HCT116 (cell line): ENCODE data around the gene CCDC138. TPM values are rescaled to one million over a fixed set of nuclear protein-coding genes. Genes with fewer than 3 reads are reported as not detected.

Source experiments
- ATAC-seq: fragments of 200-7000 bp; cut with Tn5 transposase; 2 replicates; pipeline ENCODE4 v1.9.1; 2020; ENCODE audit warnings: mild to moderate bottlenecking, moderate library complexity
- BruUV-seq: library from RNA; stranded (reverse); fragments of 400-500 nt; replicated peaks from 2 replicates; lab custom pipeline; 2021; lab: Mats Ljungman, UMichigan
- CTCF ChIA-PET: fragments of 300-600 bp; sonication (Branson Sonifier 250); formaldehyde crosslinking; loops from one replicate; lab custom pipeline; 2021; ENCODE audit warnings: antibody characterized with exemption; lab: Charles Lee
- POLR2A ChIA-PET: fragments of 300-600, 350-600 bp; sonication (Branson Sonifier 250); formaldehyde crosslinking; loops from one replicate; lab custom pipeline; 2021; ENCODE audit warnings: antibody characterized with exemption; lab: Charles Lee
- RAD21 ChIA-PET, 2 experiments: fragments of 300-600 bp; sonication (Branson Sonifier 250); formaldehyde crosslinking; loops; one replicate each; lab custom pipeline; 2023; ENCODE audit warnings: low total read pairs in 2 of 2; ENCODE audit not compliant: uncharacterized antibody in 2 of 2, unreplicated experiment in 2 of 2, low non-redundant PET in 1 of 2; lab: Charles Lee
- DNase-seq: peaks from one replicate; pipeline ENCODE4 v3.0.0-alpha.2; 2010; ENCODE audit warnings: low read depth, low spot score
- H2AFZ ChIP-seq: fragments of 200-600 bp; shearing (Covaris generic), sonication (generic); 2 replicates; pipeline ENCODE4 v1.6.1; 2017; ENCODE audit warnings: low read depth, mixed run types, mixed read lengths, antibody characterized with exemption, low read length; ENCODE audit not compliant: poor library complexity, severe bottlenecking
- H3K27ac ChIP-seq: 2 replicates; pipeline ENCODE4 v1.5.1; 2012; ENCODE audit warnings: low read depth, low read length
- H3K27me3 ChIP-seq: fragments of 200-600 bp; sonication (generic); 2 replicates; pipeline ENCODE4 v1.6.1; 2016; ENCODE audit warnings: mixed run types, low read length, mixed read lengths; ENCODE audit not compliant: insufficient read depth
- H3K36me3 ChIP-seq, 2 experiments: fragments of 200-500 bp in 1 of 2; fragments of 200-600 bp in 1 of 2; sonication (Bioruptor generic) in 1 of 2; sonication (generic) in 1 of 2; 2 replicates each; pipeline versions ENCODE4 v1.5.1 to v1.6.1; 2014 to 2016; ENCODE audit warnings: low read length in 2 of 2, inconsistent platforms in 1 of 2, mixed read lengths in 1 of 2, mixed run types in 1 of 2; ENCODE audit not compliant: insufficient read depth in 2 of 2, control insufficient read depth in 1 of 2
- H3K4me1 ChIP-seq, 2 experiments: fragments of 200-600 bp in 1 of 2; sonication (generic) in 1 of 2; 2 replicates each; pipeline versions ENCODE4 v1.5.1 to v1.6.1; 2012 to 2017; ENCODE audit warnings: low read length in 2 of 2, inconsistent platforms in 1 of 2, mild to moderate bottlenecking in 1 of 2, mixed read lengths in 1 of 2, mixed run types in 1 of 2, moderate library complexity in 1 of 2; ENCODE audit not compliant: insufficient read depth in 2 of 2, control insufficient read depth in 1 of 2
- H3K4me2 ChIP-seq: fragments of 200-600 bp; sonication (generic); 2 replicates; pipeline ENCODE4 v1.6.1; 2017; ENCODE audit warnings: mixed run types, low read length, mixed read lengths
- H3K4me3 ChIP-seq, 2 experiments: fragments of 200-600 bp in 1 of 2; sonication (generic) in 1 of 2; replicated peaks in 1 of 2; 2 replicates each; pipeline ENCODE4 v1.5.1; 2011 to 2016; ENCODE audit warnings: low read length in 2 of 2, control low read depth in 1 of 2, low read depth in 1 of 2, mild to moderate bottlenecking in 1 of 2, mixed read lengths in 1 of 2, mixed run types in 1 of 2
- H3K79me2 ChIP-seq: fragments of 200-600 bp; sonication (generic); 2 replicates; pipeline ENCODE4 v1.6.1; 2017; ENCODE audit warnings: mild to moderate bottlenecking, mixed run types, low read length, moderate library complexity, mixed read lengths; ENCODE audit not compliant: insufficient read depth
- H3K9ac ChIP-seq: fragments of 200-600 bp; sonication (generic); 2 replicates; pipeline ENCODE4 v1.6.1; 2016; ENCODE audit warnings: low read length, mixed read lengths
- H3K9me2 ChIP-seq: fragments of 200-600 bp; sonication (generic), shearing (Covaris generic); 2 replicates; pipeline ENCODE4 v1.6.1; 2017; ENCODE audit warnings: mixed run types, mild to moderate bottlenecking, moderate library complexity; ENCODE audit not compliant: insufficient read depth
- H3K9me3 ChIP-seq, 2 experiments: fragments of 200-500 bp in 1 of 2; fragments of 200-600 bp in 1 of 2; sonication (Bioruptor generic) in 1 of 2; sonication (generic) in 1 of 2; 2 replicates each; pipeline ENCODE4 v1.6.1; 2014 to 2017; ENCODE audit warnings: low read length in 2 of 2, mixed read lengths in 2 of 2, inconsistent platforms in 1 of 2, low read depth in 1 of 2, mild to moderate bottlenecking in 1 of 2, mixed run types in 1 of 2, moderate library complexity in 1 of 2; ENCODE audit not compliant: control insufficient read depth in 1 of 2, insufficient read depth in 1 of 2
- H4K20me1 ChIP-seq: fragments of 200-600 bp; sonication (generic), shearing (Covaris generic); 2 replicates; pipeline ENCODE4 v1.6.1; 2017; ENCODE audit warnings: mixed run types, mild to moderate bottlenecking, moderate library complexity; ENCODE audit not compliant: insufficient read depth
- ATF3 ChIP-seq: IDR thresholded peaks from 2 replicates; pipeline ENCODE4 v1.6.1; 2012
- CBX3 ChIP-seq: IDR thresholded peaks from 2 replicates; pipeline ENCODE4 v1.6.1; 2012; ENCODE audit warnings: low read depth
- CEBPB ChIP-seq: IDR thresholded peaks from 2 replicates; pipeline ENCODE4 v1.6.1; 2012; ENCODE audit warnings: low read depth
- EGR1 ChIP-seq: IDR thresholded peaks from 2 replicates; pipeline ENCODE4 v1.6.1; 2012; ENCODE audit warnings: low read depth
- ELF1 ChIP-seq: IDR thresholded peaks from 2 replicates; pipeline ENCODE4 v1.6.1; 2012; ENCODE audit warnings: low read depth, borderline replicate concordance
- POLR2A ChIP-seq: IDR thresholded peaks from 2 replicates; pipeline ENCODE4 v1.7.0; 2011; ENCODE audit warnings: borderline replicate concordance; ENCODE audit not compliant: insufficient read depth, insufficient read length; ENCODE audit errors: extremely low read depth
- POLR2AphosphoS5 ChIP-seq: IDR thresholded peaks from 2 replicates; pipeline ENCODE4 v1.6.1; 2011; ENCODE audit warnings: mild to moderate bottlenecking, low read depth, low read length, moderate library complexity
- RAD21 ChIP-seq: IDR thresholded peaks from 2 replicates; pipeline ENCODE4 v1.6.1; 2012; ENCODE audit warnings: low read depth, mild to moderate bottlenecking
- SIN3A ChIP-seq: IDR thresholded peaks from 2 replicates; pipeline ENCODE4 v1.6.1; 2012; ENCODE audit warnings: low read depth
- ZNF274 ChIP-seq: fragments of 200-500 bp; sonication (Bioruptor generic); IDR thresholded peaks from 2 replicates; pipeline ENCODE4 v1.6.1; 2014; ENCODE audit warnings: mild to moderate bottlenecking, low read depth, low read length, inconsistent platforms
- intact Hi-C: fragments of 100-400 bp; cut with micrococcal nuclease; formaldehyde crosslinking; loops from 2 replicates; pipeline ENCODE4 v1.10.0; 2022
- total RNA-seq: library from RNA; stranded (reverse); gene quantifications from one replicate; pipeline ENCODE4 v1.2.1, GENCODE V29; 2021; ENCODE audit not compliant: unreplicated experiment
- TF ChIP-seq, protein P1 (sequence below), 3 experiments: fragments of 200-600 bp in 1 of 3; sonication (generic) in 1 of 3; IDR thresholded peaks in 2 of 3; conservative IDR thresholded peaks in 1 of 3; 2 replicates each; pipeline ENCODE4 v1.5.1; 2012 to 2017; ENCODE audit warnings: low read depth in 2 of 3, low read length in 2 of 3, antibody characterized with exemption in 1 of 3, borderline replicate concordance in 1 of 3, control low read depth in 1 of 3, mild to moderate bottlenecking in 1 of 3, mixed read lengths in 1 of 3, mixed run types in 1 of 3, moderate library complexity in 1 of 3; ENCODE audit not compliant: insufficient read depth in 1 of 3
- TF ChIP-seq, protein P2 (sequence below): IDR thresholded peaks from 2 replicates; pipeline ENCODE4 v1.6.1; 2011; ENCODE audit warnings: mild to moderate bottlenecking, low read length, moderate library complexity; ENCODE audit not compliant: insufficient replicate concordance; ENCODE audit errors: extremely low read depth
- TF ChIP-seq, protein P3 (sequence below): IDR thresholded peaks from 2 replicates; pipeline ENCODE4 v1.6.1; 2012

CCDC138 gene
- total RNA-seq, 1 experiment from 2014 or later, result 13.4 TPM

DNA sequence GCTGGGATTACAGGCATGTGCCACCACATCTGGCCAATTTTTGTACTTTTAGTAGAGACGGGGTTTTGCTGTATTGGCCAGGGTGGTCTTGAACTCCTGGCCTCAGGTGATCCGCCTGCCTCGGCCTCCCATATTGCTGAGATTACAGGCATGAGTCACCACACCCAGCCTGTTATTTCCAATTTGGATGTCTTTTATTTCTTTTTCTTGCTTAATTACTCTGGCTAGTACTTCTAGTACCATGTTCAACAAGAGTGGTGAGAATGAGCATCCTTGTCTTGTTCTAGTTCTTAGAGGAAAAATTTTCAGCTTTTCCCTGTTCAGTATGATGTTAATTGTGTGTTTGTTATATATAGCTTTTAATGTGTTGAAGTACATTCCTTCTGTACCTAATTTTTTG is 23.4 kb downstream of the CCDC138 start (continued):
- TF ChIP-seq, protein P1, sequence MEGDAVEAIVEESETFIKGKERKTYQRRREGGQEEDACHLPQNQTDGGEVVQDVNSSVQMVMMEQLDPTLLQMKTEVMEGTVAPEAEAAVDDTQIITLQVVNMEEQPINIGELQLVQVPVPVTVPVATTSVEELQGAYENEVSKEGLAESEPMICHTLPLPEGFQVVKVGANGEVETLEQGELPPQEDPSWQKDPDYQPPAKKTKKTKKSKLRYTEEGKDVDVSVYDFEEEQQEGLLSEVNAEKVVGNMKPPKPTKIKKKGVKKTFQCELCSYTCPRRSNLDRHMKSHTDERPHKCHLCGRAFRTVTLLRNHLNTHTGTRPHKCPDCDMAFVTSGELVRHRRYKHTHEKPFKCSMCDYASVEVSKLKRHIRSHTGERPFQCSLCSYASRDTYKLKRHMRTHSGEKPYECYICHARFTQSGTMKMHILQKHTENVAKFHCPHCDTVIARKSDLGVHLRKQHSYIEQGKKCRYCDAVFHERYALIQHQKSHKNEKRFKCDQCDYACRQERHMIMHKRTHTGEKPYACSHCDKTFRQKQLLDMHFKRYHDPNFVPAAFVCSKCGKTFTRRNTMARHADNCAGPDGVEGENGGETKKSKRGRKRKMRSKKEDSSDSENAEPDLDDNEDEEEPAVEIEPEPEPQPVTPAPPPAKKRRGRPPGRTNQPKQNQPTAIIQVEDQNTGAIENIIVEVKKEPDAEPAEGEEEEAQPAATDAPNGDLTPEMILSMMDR (IDR thresholded peaks at IDR 0.05 in 2 of 3, conservative IDR thresholded peaks at IDR 0.05 in 1 of 3; ENCODE audit: borderline replicate concordance in 1 of 3, insufficient read depth in 1 of 3, low read depth in 2 of 3, low read length in 2 of 3), result no peak

DNA sequence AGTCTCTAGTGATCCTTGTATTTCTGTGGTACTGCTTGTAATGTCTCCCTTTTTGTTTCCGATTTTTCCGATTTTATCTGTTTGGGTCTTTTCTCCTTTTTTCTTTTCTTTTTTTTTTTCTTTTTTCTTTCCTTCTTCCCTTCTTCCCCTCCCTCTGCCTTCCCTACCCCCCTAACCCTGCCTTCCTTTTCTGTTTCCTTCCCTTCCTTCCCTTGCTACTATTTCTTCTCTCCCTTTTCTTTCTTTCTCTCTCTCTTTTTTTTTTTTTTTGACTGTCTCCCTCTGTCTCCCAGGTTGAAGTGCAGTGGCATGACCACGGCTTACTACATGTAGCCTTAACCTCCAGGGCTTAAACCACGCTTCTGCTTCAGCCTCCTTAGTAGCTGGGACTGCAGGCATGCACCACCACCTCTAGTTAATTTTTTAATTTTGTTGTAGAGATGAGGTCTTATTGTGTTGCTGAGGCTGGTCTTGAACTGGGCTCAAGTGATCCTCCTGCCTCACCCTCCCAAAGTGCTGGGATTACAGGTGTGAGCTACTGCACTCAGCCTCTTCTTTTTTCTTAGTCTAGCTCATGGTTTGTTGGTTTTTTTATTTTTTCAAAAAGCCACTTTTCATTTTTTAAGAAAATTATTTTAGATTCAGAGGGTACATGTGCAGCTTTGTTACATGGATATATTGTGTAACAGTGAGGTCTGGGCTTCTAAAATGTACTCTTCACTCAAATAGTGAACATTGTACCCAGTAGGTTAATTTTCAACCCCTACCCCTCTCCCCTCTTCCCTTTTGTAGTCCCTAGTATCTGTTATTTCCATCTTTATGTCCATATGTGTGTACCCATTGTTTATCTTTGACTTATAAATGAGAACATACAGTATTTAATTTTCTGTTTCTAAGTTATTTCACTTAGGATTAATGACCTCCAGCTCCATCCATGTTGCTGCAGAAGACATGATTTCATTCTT is 24.7 kb downstream of the CCDC138 start:
- peaks cover 41% of the 10 kb centered on the region for H3K79me2 ChIP-seq
- peaks cover 6 to 33% of the 10 kb centered on the region in 2 experiments; a peak in 3 of 4 replicates for H3K36me3 ChIP-seq
- CTCF ChIA-PET, result no interaction called here
- H2AFZ ChIP-seq, result no peak overlapping the region
- no TSS peak for BruUV-seq
- no peak overlapping the region for H3K27ac ChIP-seq
- TF ChIP-seq SIN3A, result no peak
- TF ChIP-seq POLR2AphosphoS5, result no peak
- TF ChIP-seq, protein P2, sequence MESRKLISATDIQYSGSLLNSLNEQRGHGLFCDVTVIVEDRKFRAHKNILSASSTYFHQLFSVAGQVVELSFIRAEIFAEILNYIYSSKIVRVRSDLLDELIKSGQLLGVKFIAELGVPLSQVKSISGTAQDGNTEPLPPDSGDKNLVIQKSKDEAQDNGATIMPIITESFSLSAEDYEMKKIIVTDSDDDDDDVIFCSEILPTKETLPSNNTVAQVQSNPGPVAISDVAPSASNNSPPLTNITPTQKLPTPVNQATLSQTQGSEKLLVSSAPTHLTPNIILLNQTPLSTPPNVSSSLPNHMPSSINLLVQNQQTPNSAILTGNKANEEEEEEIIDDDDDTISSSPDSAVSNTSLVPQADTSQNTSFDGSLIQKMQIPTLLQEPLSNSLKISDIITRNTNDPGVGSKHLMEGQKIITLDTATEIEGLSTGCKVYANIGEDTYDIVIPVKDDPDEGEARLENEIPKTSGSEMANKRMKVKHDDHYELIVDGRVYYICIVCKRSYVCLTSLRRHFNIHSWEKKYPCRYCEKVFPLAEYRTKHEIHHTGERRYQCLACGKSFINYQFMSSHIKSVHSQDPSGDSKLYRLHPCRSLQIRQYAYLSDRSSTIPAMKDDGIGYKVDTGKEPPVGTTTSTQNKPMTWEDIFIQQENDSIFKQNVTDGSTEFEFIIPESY, result no peak
- TF ChIP-seq CEBPB, result no peak
- no peak for TF ChIP-seq ZNF274
- no peak for TF ChIP-seq RAD21
- no peak for TF ChIP-seq CBX3
- no peak for TF ChIP-seq ELF1
- no peak for TF ChIP-seq ATF3
- no peak for TF ChIP-seq POLR2A
- TF ChIP-seq, protein P3, sequence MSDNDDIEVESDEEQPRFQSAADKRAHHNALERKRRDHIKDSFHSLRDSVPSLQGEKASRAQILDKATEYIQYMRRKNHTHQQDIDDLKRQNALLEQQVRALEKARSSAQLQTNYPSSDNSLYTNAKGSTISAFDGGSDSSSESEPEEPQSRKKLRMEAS, result no peak
- TF ChIP-seq, protein P1 (IDR thresholded peaks at IDR 0.05 in 2 of 3, conservative IDR thresholded peaks at IDR 0.05 in 1 of 3; ENCODE audit: borderline replicate concordance in 1 of 3, insufficient read depth in 1 of 3, low read depth in 2 of 3, low read length in 2 of 3), result no peak
- no peak for TF ChIP-seq EGR1
- ATAC-seq (no peak), DNase-seq (no peak)
- H3K4me2 ChIP-seq, result no peak overlapping the region
- no peaks in the 10 kb centered on the region for H3K4me1 ChIP-seq
- H4K20me1 ChIP-seq, result no peaks in the 10 kb centered on the region
- H3K9me3 ChIP-seq, result peaks cover 0 to 6% of the 10 kb centered on the region in 2 experiments; a peak in 1 of 4 replicates
- no peak overlapping the region for H3K4me3 ChIP-seq
- no peaks in the 10 kb centered on the region for H3K9me2 ChIP-seq
- no peak overlapping the region for H3K9ac ChIP-seq
- POLR2A ChIA-PET, result no interaction called here
- H3K27me3 ChIP-seq, result no peaks in the 10 kb centered on the region
- RAD21 ChIA-PET, result no interaction called here
- intact Hi-C loops, result no loop called here
